Left ventricle myocardium inferior (tissue), 1 donor: Measurements from ENCODE around the gene CCL8. TPM values are rescaled to one million over a fixed set of nuclear protein-coding genes. Genes with fewer than 3 reads are reported as not detected.

Experiments
- DNase-seq: peaks from one replicate; pipeline ENCODE4 v3.0.0-alpha.2; 2020
- H3K27ac ChIP-seq: fragments of 200-600 bp; replicated peaks from 2 replicates; pipeline ENCODE4 v1.8.0; 2021
- H3K27me3 ChIP-seq: fragments of 200-600 bp; 2 replicates; pipeline ENCODE4 v1.8.0; 2021; ENCODE audit warnings: low read depth
- H3K36me3 ChIP-seq: fragments of 200-600 bp; 2 replicates; pipeline ENCODE4 v1.8.0; 2021
- H3K4me1 ChIP-seq: fragments of 200-600 bp; 2 replicates; pipeline ENCODE4 v1.8.0; 2021
- H3K4me3 ChIP-seq: fragments of 200-600 bp; 2 replicates; pipeline ENCODE4 v1.8.0; 2021; ENCODE audit warnings: mild to moderate bottlenecking, moderate library complexity
- H3K9me3 ChIP-seq: fragments of 200-600 bp; replicated peaks from 2 replicates; pipeline ENCODE4 v1.8.0; 2021
- intact Hi-C: fragments of 100-400 bp; cut with micrococcal nuclease; formaldehyde crosslinking; loops from one replicate; pipeline ENCODE4 v1.11.0; 2022
- total RNA-seq: library from RNA; stranded (reverse); fragmentation: NEBNext Ultra II Directional; extraction: Animal tissue kit (Norgen Biotek cat#: 25700); gene quantifications from one replicate; pipeline ENCODE4 v1.2.1, GENCODE V29; 2021
- TF ChIP-seq, protein P1 (sequence below): fragments of 200-600 bp; IDR thresholded peaks from 2 replicates; pipeline ENCODE4 v1.8.0; 2021; ENCODE audit warnings: antibody characterized with exemption, mild to moderate bottlenecking, borderline replicate concordance
- donor health status: DM: no; HTN: yes; CAD: no; lungs with severe emphysema.

Gene CCL8
- total RNA-seq, 1 donor from 2014 or later = 0.41 TPM

DNA sequence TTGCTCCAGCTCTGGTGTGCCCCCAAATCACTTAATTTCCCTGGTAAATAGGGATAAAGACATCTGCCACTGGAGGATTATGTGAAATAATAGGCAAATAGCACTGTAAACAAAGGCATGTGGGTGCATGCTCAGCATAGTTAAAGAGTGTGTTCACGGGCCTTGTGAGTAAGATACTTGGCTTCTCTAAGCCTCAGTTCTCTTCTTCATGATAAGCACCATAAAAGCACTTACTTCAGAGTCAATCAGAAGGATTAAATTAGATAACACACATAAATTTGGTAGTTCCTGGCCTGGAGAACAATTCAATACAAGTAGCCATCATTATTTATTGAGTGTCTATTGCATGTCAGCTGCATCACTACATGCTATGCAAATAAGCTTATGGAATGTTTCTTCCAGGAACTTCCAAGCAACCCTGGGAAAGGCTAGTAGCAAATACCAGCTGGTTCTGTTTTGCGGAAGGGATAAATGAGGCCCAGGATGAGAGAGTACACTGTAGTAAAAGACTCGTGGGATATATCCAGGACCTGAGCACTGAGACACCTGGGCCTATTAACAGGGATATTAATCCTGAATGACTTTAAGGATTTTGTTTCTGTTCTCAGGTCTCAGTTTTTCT is 19.2 kb upstream of the CCL8 start:
- TF ChIP-seq, protein P1, sequence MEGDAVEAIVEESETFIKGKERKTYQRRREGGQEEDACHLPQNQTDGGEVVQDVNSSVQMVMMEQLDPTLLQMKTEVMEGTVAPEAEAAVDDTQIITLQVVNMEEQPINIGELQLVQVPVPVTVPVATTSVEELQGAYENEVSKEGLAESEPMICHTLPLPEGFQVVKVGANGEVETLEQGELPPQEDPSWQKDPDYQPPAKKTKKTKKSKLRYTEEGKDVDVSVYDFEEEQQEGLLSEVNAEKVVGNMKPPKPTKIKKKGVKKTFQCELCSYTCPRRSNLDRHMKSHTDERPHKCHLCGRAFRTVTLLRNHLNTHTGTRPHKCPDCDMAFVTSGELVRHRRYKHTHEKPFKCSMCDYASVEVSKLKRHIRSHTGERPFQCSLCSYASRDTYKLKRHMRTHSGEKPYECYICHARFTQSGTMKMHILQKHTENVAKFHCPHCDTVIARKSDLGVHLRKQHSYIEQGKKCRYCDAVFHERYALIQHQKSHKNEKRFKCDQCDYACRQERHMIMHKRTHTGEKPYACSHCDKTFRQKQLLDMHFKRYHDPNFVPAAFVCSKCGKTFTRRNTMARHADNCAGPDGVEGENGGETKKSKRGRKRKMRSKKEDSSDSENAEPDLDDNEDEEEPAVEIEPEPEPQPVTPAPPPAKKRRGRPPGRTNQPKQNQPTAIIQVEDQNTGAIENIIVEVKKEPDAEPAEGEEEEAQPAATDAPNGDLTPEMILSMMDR = no peak
- H3K4me3 ChIP-seq = no peak overlapping the region
- peaks cover 37% of the 10 kb centered on the region for H3K4me1 ChIP-seq
- H3K27ac ChIP-seq = peak overlapping the region; percentile 53
- no peaks in the 10 kb centered on the region for H3K27me3 ChIP-seq
- no peaks in the 10 kb centered on the region for H3K9me3 ChIP-seq
- no peaks in the 10 kb centered on the region for H3K36me3 ChIP-seq
- no peak for DNase-seq
- intact Hi-C loops = loop anchor here (10.0 kb wide), 1 partner anchor 65 kb away; the partner anchor contains the start of gene CCL1

DNA sequence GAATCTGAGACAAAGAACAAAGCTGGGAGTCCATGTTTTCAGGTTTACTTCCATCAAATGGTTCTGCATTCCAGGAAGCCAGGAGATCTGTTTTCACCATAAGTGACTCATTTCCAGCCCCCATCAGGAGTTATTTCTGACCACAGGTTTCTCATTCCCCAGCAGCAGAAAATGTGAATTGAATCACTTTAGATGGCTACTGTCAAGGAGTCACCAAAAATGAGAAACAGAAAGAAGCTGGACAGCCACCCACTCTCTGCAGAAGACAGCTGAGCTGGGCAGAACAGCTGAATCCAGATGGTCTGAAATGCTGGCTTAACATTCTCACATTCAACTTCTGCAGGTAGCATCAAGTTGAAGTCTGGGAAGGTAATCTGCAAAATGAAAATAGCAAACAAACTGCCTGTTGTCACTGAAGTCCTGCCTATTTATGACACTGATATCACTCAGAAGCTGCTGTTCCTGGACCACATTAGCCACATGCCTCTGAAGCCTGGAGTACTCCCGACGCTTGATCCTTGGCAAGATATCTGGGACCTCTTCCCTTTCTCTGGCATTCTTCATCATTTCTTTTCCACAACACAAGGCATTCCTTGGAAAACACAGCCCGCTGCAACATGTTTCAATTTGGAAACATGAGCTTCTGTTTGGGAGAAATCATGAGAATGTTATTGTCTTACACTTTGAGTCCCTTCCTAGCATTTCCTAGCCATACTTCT is 18.4 kb upstream of the CCL8 start:
- Histone ChIP-seq H3K9me3 (no peaks in the 10 kb centered on the region), H3K27ac (peak overlapping the region; percentile 53), H3K4me3 (no peak overlapping the region), H3K27me3 (no peaks in the 10 kb centered on the region), H3K36me3 (no peaks in the 10 kb centered on the region), H3K4me1 (peaks cover 37% of the 10 kb centered on the region)
- DNase-seq = no peak
- intact Hi-C loops = loop anchor here (10.0 kb wide), 1 partner anchor 64 kb away; the partner anchor contains the start of gene CCL1
- TF ChIP-seq, protein P1 = no peak

DNA sequence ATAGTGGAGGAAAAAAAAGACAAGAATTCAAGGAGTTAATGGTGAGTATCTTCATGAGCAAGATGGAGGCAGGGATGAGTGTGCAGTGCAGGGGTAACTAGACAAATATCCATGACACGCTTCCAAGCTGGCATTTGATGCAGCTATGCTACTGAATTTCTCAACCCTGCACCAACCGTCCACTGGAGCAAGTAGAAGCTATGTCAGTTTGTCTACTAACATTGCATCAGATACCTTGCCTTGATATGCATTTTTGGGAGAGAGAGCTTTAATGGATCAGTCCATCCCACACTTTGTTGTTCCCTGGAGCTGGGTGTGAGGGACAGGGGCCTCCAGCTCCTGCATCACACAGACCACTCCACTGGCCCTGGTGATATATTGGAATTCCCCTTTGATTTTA is 17.2 kb upstream of the CCL8 start:
- no peak for DNase-seq
- Histone ChIP-seq H3K4me3 (no peak overlapping the region), H3K27ac (peak overlapping the region; percentile 53), H3K9me3 (no peaks in the 10 kb centered on the region), H3K4me1 (peaks cover 48% of the 10 kb centered on the region), H3K36me3 (no peaks in the 10 kb centered on the region), H3K27me3 (no peaks in the 10 kb centered on the region)
- intact Hi-C loops = loop anchor here (10.0 kb wide), 1 partner anchor 63 kb away; the partner anchor contains the start of gene CCL1
- TF ChIP-seq, protein P1 = no peak

DNA sequence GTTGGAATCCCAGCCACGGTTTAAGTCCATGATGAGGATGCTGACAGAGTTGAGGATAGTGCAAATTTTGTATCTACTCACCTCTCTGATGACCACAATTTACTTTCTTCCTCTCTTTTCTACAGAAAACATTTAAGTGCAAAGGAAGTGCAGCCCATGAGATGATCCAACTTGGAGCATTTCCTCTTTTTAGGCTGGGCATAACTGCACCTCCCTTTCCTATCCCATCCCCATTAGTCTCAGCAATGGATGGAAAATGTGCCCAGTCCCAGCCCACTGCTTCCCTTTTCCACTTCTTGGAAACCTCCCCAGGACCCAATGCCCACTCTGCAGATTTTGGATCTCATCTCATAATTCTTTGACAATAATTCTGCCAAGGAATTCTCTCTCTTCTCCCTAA is 16.6 kb upstream of the CCL8 start:
- intact Hi-C loops = loop anchor here (10.0 kb wide), 1 partner anchor 62 kb away; the partner anchor contains the start of gene CCL1
- H3K9me3 ChIP-seq = no peaks in the 10 kb centered on the region
- no peak for DNase-seq
- H3K27ac ChIP-seq = no peak overlapping the region
- H3K4me3 ChIP-seq = no peak overlapping the region
- TF ChIP-seq, protein P1 = no peak
- H3K36me3 ChIP-seq = no peaks in the 10 kb centered on the region
- H3K4me1 ChIP-seq = peaks cover 55% of the 10 kb centered on the region
- no peaks in the 10 kb centered on the region for H3K27me3 ChIP-seq

- Histone ChIP-seq H3K27ac (no peak overlapping the region), H3K36me3 (no peaks in the 10 kb centered on the region), H3K4me1 (peaks cover 64% of the 10 kb centered on the region), H3K27me3 (no peaks in the 10 kb centered on the region), H3K9me3 (no peaks in the 10 kb centered on the region), H3K4me3 (no peak overlapping the region)
- no peak for DNase-seq
- TF ChIP-seq, protein P1 = no peak
- intact Hi-C loops = loop anchor here (10.0 kb wide), 1 partner anchor 61 kb away; the partner anchor contains the start of gene CCL1
Observed at GRCh38 chr17:34303606-34304005, 15.6 kb upstream of the CCL8 start.
